ENCODE data around the gene ANXA9. TPM values are rescaled to one million over a fixed set of nuclear protein-coding genes. Genes with fewer than 3 reads are reported as not detected.
A peak's percentile ranks its signal among the peaks of the same experiment; 100 is the strongest.

The ANXA9 gene
- polyA plus RNA-seq, 1 donor (not counting 4 experiments of a cell fraction or from before 2014, with no cell fraction given), result 0.76 TPM

DNA sequence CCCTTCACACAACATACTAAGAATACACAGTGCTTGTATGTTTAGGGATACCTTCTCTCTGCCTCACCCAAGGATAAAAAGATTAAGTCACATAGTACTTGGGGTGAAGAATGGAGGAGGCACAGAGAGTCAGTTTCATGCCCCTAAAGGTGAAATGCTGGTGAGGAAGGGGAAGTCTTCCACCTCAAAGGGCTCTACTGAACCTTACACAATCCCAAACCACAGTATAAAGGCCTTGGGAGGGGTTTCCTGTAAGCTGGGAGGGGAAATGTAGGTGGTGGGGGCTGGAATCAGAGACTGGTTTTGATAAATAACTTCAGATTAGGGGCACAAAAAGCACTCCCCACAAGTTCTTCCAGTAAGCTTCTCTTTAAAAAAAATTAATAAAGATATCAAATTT is 21.1 kb downstream of the ANXA9 start:
- H3K4me2 ChIP-seq (ENCODE audit: control insufficient read depth, extremely low read depth, insufficient read depth, low read depth, low read length), result no peak overlapping the region
- no peak overlapping the region for H2AFZ ChIP-seq (ENCODE audit: control insufficient read depth, low read length)
- H3K4me1 ChIP-seq (ENCODE audit: control insufficient read depth, extremely low read depth, insufficient read depth, low read length), result peaks cover 37% of the 10 kb centered on the region
- H3K9me3 ChIP-seq (ENCODE audit: control insufficient read depth, low read depth, low read length), result no peaks in the 10 kb centered on the region
- no peak overlapping the region for H3K27ac ChIP-seq (ENCODE audit: control insufficient read depth, insufficient read depth, low read length)
- TF ChIP-seq EZH2 (IDR thresholded peaks at IDR 0.05; ENCODE audit: low read length), result no peak
- TF ChIP-seq, protein P1, sequence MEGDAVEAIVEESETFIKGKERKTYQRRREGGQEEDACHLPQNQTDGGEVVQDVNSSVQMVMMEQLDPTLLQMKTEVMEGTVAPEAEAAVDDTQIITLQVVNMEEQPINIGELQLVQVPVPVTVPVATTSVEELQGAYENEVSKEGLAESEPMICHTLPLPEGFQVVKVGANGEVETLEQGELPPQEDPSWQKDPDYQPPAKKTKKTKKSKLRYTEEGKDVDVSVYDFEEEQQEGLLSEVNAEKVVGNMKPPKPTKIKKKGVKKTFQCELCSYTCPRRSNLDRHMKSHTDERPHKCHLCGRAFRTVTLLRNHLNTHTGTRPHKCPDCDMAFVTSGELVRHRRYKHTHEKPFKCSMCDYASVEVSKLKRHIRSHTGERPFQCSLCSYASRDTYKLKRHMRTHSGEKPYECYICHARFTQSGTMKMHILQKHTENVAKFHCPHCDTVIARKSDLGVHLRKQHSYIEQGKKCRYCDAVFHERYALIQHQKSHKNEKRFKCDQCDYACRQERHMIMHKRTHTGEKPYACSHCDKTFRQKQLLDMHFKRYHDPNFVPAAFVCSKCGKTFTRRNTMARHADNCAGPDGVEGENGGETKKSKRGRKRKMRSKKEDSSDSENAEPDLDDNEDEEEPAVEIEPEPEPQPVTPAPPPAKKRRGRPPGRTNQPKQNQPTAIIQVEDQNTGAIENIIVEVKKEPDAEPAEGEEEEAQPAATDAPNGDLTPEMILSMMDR (optimal IDR thresholded peaks at IDR 0.05 in 1 of 3, IDR thresholded peaks at IDR 0.05 in 1 of 3, conservative IDR thresholded peaks at IDR 0.05 in 1 of 3; ENCODE audit: extremely low read depth in 1 of 3, insufficient read depth in 2 of 3, low read length in 3 of 3), result no peak
- H3K4me3 ChIP-seq (ENCODE audit: control insufficient read depth in 2 of 3, extremely low read depth in 1 of 3, insufficient read depth in 2 of 3, low read depth in 1 of 3, low read length in 3 of 3), result no peak overlapping the region
- no peak overlapping the region for H3K9ac ChIP-seq (ENCODE audit: control insufficient read depth, extremely low read depth, insufficient read depth, low read length)
- no peaks in the 10 kb centered on the region for H3K9me1 ChIP-seq (ENCODE audit: control insufficient read depth, extremely low read depth, insufficient read depth, low read length)
- no peaks in the 10 kb centered on the region for H3K79me2 ChIP-seq (ENCODE audit: control insufficient read depth, insufficient read depth, low read length)
- dilution Hi-C loops (cut with MboI; ENCODE audit: extremely low pct_ligation_motif_present, low sequenced_read_pairs), result no loop called here
- DNase-seq (ENCODE audit: low read depth, low spot score) (no peak), FAIRE-seq (no peak)
- H3K36me3 ChIP-seq (ENCODE audit: control insufficient read depth in 2 of 2, extremely low read depth in 1 of 2, insufficient read depth in 2 of 2, low read length in 2 of 2), result peaks cover 0 to 2% of the 10 kb centered on the region in 2 experiments
- H4K20me1 ChIP-seq (ENCODE audit: control insufficient read depth, extremely low read depth, insufficient read depth, low read length), result no peaks in the 10 kb centered on the region
- H3K27me3 ChIP-seq (ENCODE audit: control insufficient read depth, extremely low read depth, insufficient read depth, low read length), result no peaks in the 10 kb centered on the region

DNA sequence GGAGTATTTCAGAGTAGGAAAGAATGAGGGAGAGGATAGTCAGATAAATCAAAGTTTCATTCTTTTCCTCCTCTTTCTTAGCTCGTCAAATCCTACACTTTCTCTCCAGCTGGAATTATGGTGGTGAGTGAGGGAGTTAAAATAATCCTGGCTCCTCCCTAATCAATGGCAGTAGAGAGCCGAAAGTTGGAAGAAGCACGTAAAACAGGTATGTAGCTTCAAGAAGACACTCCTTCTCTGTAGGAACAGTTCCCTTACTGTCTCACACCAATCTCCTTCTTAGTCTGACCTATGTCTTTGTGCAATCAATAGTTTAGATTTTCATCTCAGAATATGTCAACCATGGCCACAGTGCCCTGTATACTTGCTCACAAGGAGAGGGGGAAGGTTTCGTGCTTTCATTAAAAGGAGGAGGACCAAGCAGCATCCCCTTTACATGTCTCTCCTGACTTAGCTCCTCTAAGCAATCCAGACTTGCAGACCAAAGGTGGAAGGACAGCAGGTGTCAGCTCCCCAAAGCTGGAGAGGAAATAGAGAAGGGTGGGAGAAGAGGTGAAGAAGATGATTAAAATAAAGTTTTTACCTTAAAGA is 23.7 kb downstream of the ANXA9 start:
- H3K9ac ChIP-seq (ENCODE audit: control insufficient read depth, extremely low read depth, insufficient read depth, low read length), result peak overlapping the region; percentile 74
- peak overlapping the region; percentile 93 for H3K4me2 ChIP-seq (ENCODE audit: control insufficient read depth, extremely low read depth, insufficient read depth, low read depth, low read length)
- H3K9me3 ChIP-seq (ENCODE audit: control insufficient read depth, low read depth, low read length), result no peaks in the 10 kb centered on the region
- H2AFZ ChIP-seq (ENCODE audit: control insufficient read depth, low read length), result peak overlapping the region; percentile 88
- TF ChIP-seq, protein P1 (optimal IDR thresholded peaks at IDR 0.05 in 1 of 3, IDR thresholded peaks at IDR 0.05 in 1 of 3, conservative IDR thresholded peaks at IDR 0.05 in 1 of 3; ENCODE audit: extremely low read depth in 1 of 3, insufficient read depth in 2 of 3, low read length in 3 of 3), result no peak
- no peak for TF ChIP-seq EZH2 (IDR thresholded peaks at IDR 0.05; ENCODE audit: low read length)
- peaks cover 45% of the 10 kb centered on the region for H3K4me1 ChIP-seq (ENCODE audit: control insufficient read depth, extremely low read depth, insufficient read depth, low read length)
- H3K4me3 ChIP-seq (ENCODE audit: control insufficient read depth in 2 of 3, extremely low read depth in 1 of 3, insufficient read depth in 2 of 3, low read depth in 1 of 3, low read length in 3 of 3), result peak overlapping the region; percentile 40 to 72 (median 70)
- H3K36me3 ChIP-seq (ENCODE audit: control insufficient read depth in 2 of 2, extremely low read depth in 1 of 2, insufficient read depth in 2 of 2, low read length in 2 of 2), result no peaks in the 10 kb centered on the region
- FAIRE-seq (no peak), DNase-seq (ENCODE audit: low read depth, low spot score) (no peak)
- dilution Hi-C loops (cut with MboI; ENCODE audit: extremely low pct_ligation_motif_present, low sequenced_read_pairs), result no loop called here
- no peaks in the 10 kb centered on the region for H3K27me3 ChIP-seq (ENCODE audit: control insufficient read depth, extremely low read depth, insufficient read depth, low read length)
- H4K20me1 ChIP-seq (ENCODE audit: control insufficient read depth, extremely low read depth, insufficient read depth, low read length), result no peaks in the 10 kb centered on the region
- H3K79me2 ChIP-seq (ENCODE audit: control insufficient read depth, insufficient read depth, low read length), result no peaks in the 10 kb centered on the region
- no peaks in the 10 kb centered on the region for H3K9me1 ChIP-seq (ENCODE audit: control insufficient read depth, extremely low read depth, insufficient read depth, low read length)
- H3K27ac ChIP-seq (ENCODE audit: control insufficient read depth, insufficient read depth, low read length), result peak overlapping the region; percentile 65

All from keratinocyte (primary cell).